K562 (cell line): ENCODE results near the gene ORC2. TPM values are rescaled to one million over a fixed set of nuclear protein-coding genes. Genes with fewer than 3 reads are reported as not detected.

Experiments used
- EP400 ChIP-seq: fragments of 450-650 bp; IDR thresholded peaks from 2 replicates; pipeline ENCODE4 v1.6.1; 2017; ENCODE audit warnings: antibody characterized with exemption, mild to moderate bottlenecking, moderate library complexity
- ETV5 ChIP-seq: sonication (generic); formaldehyde crosslinking; IDR thresholded peaks from 2 replicates; pipeline ENCODE4 v1.4.0; 2020; ENCODE audit warnings: low read depth, mild to moderate bottlenecking, missing genetic modification reagents
- FOXJ2 ChIP-seq: fragments of 200-800 bp; sonication (Bioruptor generic); IDR thresholded peaks from 2 replicates; pipeline ENCODE4 v1.6.1; 2016; ENCODE audit warnings: missing genetic modification characterization, missing compliant biosample characterization
- FOXK1 ChIP-seq: sonication (generic); formaldehyde crosslinking; IDR thresholded peaks from 2 replicates; pipeline ENCODE4 v1.8.0; 2022; ENCODE audit warnings: missing genetic modification reagents, mild to moderate bottlenecking, borderline replicate concordance
- GATA2 ChIP-seq: sonication (generic); formaldehyde crosslinking; IDR thresholded peaks from 2 replicates; pipeline ENCODE4 v1.4.0; 2020; ENCODE audit warnings: mild to moderate bottlenecking, missing genetic modification reagents
- POLR2H ChIP-seq: IDR thresholded peaks from 2 replicates; pipeline ENCODE4 v1.6.1; 2016; ENCODE audit warnings: missing genetic modification characterization, low read depth, mild to moderate bottlenecking, control low read depth, missing compliant biosample characterization, moderate library complexity
- RBM25 ChIP-seq: fragments of 200-400 bp; formaldehyde crosslinking; IDR thresholded peaks from 2 replicates; pipeline ENCODE4 v1.6.1; 2018; ENCODE audit warnings: low read length, low read depth, moderate library complexity; ENCODE audit not compliant: severe bottlenecking
- RBM34 ChIP-seq: fragments of 200-400 bp; formaldehyde crosslinking; IDR thresholded peaks from 2 replicates; pipeline ENCODE4 v1.6.1; 2018; ENCODE audit warnings: low read length, borderline replicate concordance; ENCODE audit not compliant: insufficient read depth
- SRSF1 ChIP-seq: fragments of 200-400 bp; formaldehyde crosslinking; IDR thresholded peaks from 2 replicates; pipeline ENCODE4 v1.6.1; 2017; ENCODE audit warnings: mild to moderate bottlenecking, low read depth, low read length, moderate library complexity
- ZFP36 ChIP-seq: fragments of 150-350 bp; IDR thresholded peaks from 2 replicates; pipeline ENCODE4 v1.6.1; 2018; ENCODE audit warnings: low read length, low read depth; ENCODE audit not compliant: partially characterized antibody
- polyA plus RNA-seq, 8 experiments: library from polyadenylated mRNA; depleted of rRNA in 4 of 8; stranded (reverse) in 5 of 8; unstranded in 3 of 8; fragments of >200 nt; fragmentation: Nextera tagmentation in 2 of 8; fragmentation: Illumina TruSeq in 1 of 8; extraction: Ambion mirVana in 2 of 8; extraction: Trizol in 1 of 8; gene quantifications; 2 replicates each; pipeline versions ENCODE4 v1.2.1 to v1.2.3, GENCODE V29; 2011 to 2014; ENCODE audit warnings: inconsistent platforms in 1 of 8, missing spikeins in 1 of 8
- total RNA-seq, 7 experiments: library from RNA; depleted of rRNA in 6 of 7; stranded (reverse); fragments of >200 nt in 6 of 7; fragmentation: Illumina TruSeq in 2 of 7; extraction: Trizol in 2 of 7; gene quantifications; 2 replicates each; pipeline versions ENCODE4 v1.2.1 to v1.2.3, GENCODE V29; 2011 to 2021; ENCODE audit warnings: low replicate concordance in 1 of 7
- TF ChIP-seq, protein P1 (sequence below): fragments of 250-450 bp; sonication (Bioruptor Pico); IDR thresholded peaks from 2 replicates; pipeline ENCODE4 v1.5.0; 2020; ENCODE audit warnings: mild to moderate bottlenecking, borderline replicate concordance
- TF ChIP-seq, protein P2 (sequence below), 2 experiments: fragments of 450-650 bp in 1 of 2; sonication (generic) in 1 of 2; formaldehyde crosslinking in 1 of 2; IDR thresholded peaks in 1 of 2; conservative IDR thresholded peaks in 1 of 2; 2 replicates each; pipeline versions ENCODE4 v1.6.1 to v1.8.1; 2016 to 2023; ENCODE audit warnings: mild to moderate bottlenecking in 2 of 2, moderate library complexity in 2 of 2, inconsistent platforms in 1 of 2, missing genetic modification reagents in 1 of 2
- TF ChIP-seq, protein P3 (sequence below): sonication (generic); formaldehyde crosslinking; IDR thresholded peaks from 2 replicates; pipeline ENCODE4 v1.8.1; 2023; ENCODE audit warnings: mild to moderate bottlenecking, missing genetic modification reagents
- TF ChIP-seq, protein P4 (sequence below): sonication (generic); formaldehyde crosslinking; IDR thresholded peaks from 2 replicates; pipeline ENCODE4 v1.8.0; 2023; ENCODE audit warnings: missing genetic modification reagents, mild to moderate bottlenecking, borderline replicate concordance

The ORC2 gene
- total and polyA plus RNA-seq, 9 of the 15 experiments (the other 6 are each of a cell fraction or from before 2014, with no cell fraction given): 5.6 to 41.1 (median 19.0) TPM

DNA sequence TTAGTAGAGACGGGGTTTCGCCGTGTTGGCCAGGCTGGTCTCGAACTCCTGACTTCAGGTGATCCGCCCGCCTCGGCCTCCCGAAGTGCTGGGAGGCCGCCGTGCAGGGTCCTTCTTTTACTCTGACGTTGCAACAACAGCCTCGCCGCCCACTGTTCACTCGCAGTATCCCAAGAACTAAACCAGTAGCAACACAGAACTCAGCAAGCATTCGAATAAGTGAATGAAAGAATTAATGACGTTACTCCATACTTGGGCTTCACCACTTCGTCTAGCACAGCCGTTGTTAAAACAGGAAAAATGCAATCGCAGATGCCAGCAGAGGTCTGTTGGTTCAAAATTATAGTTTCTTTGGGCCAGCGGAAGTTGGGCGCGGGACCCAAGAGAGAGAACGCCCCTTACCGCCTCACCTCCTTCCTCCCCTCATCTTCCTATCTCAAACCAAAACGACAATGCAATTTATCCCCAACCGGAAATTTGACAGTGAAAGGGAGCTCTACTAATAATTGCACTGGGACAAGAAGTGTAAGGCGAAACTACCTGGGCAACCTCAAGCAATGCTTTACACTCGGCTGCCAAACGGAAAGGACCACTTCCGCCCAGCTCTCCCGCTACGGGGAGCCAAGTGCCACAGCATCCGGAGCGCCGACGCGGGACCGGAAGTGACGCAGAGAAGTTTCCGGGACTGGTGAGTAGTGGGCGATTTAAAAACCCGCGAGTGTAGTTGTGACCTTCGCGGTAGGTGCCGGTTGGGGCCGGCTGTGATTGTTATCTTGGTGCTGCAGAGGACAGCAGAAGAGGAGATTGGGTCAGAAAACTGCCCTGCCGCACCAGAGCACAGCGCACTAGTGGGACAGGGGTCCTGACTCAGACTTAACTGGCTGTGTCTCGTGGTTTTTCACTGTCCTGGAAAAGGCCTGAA, 74.5 kb downstream of the ORC2 start, which contains the start of the genes NIF3L1 and PPIL3 (continued):
- TF ChIP-seq, protein P1, sequence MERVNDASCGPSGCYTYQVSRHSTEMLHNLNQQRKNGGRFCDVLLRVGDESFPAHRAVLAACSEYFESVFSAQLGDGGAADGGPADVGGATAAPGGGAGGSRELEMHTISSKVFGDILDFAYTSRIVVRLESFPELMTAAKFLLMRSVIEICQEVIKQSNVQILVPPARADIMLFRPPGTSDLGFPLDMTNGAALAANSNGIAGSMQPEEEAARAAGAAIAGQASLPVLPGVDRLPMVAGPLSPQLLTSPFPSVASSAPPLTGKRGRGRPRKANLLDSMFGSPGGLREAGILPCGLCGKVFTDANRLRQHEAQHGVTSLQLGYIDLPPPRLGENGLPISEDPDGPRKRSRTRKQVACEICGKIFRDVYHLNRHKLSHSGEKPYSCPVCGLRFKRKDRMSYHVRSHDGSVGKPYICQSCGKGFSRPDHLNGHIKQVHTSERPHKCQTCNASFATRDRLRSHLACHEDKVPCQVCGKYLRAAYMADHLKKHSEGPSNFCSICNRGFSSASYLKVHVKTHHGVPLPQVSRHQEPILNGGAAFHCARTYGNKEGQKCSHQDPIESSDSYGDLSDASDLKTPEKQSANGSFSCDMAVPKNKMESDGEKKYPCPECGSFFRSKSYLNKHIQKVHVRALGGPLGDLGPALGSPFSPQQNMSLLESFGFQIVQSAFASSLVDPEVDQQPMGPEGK (CRISPR knock-in tag): no peak
- TF ChIP-seq, protein P2, sequence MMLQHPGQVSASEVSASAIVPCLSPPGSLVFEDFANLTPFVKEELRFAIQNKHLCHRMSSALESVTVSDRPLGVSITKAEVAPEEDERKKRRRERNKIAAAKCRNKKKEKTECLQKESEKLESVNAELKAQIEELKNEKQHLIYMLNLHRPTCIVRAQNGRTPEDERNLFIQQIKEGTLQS (IDR thresholded peaks at IDR 0.05): no peak; the same call in 1 of the 2 replicates
- TF ChIP-seq, protein P2 (CRISPR knock-in tag; conservative IDR thresholded peaks at IDR 0.05): peak; percentile 74; the same call in 1 of the 2 replicates
- peak; percentile 97 for TF ChIP-seq GATA2 (CRISPR knock-in tag)
- TF ChIP-seq FOXK1 (CRISPR knock-in tag): no peak
- no peak for TF ChIP-seq RBM25
- no peak for TF ChIP-seq RBM34
- TF ChIP-seq, protein P3, sequence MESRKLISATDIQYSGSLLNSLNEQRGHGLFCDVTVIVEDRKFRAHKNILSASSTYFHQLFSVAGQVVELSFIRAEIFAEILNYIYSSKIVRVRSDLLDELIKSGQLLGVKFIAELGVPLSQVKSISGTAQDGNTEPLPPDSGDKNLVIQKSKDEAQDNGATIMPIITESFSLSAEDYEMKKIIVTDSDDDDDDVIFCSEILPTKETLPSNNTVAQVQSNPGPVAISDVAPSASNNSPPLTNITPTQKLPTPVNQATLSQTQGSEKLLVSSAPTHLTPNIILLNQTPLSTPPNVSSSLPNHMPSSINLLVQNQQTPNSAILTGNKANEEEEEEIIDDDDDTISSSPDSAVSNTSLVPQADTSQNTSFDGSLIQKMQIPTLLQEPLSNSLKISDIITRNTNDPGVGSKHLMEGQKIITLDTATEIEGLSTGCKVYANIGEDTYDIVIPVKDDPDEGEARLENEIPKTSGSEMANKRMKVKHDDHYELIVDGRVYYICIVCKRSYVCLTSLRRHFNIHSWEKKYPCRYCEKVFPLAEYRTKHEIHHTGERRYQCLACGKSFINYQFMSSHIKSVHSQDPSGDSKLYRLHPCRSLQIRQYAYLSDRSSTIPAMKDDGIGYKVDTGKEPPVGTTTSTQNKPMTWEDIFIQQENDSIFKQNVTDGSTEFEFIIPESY (CRISPR knock-in tag): 0 out of 2 replicates have a peak, but pooled peaks have one; percentile 52
- no peak for TF ChIP-seq FOXJ2
- TF ChIP-seq ZFP36: no peak
- peak; percentile 62; the same call in 1 of the 2 replicates for TF ChIP-seq ETV5 (CRISPR knock-in tag)
- TF ChIP-seq, protein P4, sequence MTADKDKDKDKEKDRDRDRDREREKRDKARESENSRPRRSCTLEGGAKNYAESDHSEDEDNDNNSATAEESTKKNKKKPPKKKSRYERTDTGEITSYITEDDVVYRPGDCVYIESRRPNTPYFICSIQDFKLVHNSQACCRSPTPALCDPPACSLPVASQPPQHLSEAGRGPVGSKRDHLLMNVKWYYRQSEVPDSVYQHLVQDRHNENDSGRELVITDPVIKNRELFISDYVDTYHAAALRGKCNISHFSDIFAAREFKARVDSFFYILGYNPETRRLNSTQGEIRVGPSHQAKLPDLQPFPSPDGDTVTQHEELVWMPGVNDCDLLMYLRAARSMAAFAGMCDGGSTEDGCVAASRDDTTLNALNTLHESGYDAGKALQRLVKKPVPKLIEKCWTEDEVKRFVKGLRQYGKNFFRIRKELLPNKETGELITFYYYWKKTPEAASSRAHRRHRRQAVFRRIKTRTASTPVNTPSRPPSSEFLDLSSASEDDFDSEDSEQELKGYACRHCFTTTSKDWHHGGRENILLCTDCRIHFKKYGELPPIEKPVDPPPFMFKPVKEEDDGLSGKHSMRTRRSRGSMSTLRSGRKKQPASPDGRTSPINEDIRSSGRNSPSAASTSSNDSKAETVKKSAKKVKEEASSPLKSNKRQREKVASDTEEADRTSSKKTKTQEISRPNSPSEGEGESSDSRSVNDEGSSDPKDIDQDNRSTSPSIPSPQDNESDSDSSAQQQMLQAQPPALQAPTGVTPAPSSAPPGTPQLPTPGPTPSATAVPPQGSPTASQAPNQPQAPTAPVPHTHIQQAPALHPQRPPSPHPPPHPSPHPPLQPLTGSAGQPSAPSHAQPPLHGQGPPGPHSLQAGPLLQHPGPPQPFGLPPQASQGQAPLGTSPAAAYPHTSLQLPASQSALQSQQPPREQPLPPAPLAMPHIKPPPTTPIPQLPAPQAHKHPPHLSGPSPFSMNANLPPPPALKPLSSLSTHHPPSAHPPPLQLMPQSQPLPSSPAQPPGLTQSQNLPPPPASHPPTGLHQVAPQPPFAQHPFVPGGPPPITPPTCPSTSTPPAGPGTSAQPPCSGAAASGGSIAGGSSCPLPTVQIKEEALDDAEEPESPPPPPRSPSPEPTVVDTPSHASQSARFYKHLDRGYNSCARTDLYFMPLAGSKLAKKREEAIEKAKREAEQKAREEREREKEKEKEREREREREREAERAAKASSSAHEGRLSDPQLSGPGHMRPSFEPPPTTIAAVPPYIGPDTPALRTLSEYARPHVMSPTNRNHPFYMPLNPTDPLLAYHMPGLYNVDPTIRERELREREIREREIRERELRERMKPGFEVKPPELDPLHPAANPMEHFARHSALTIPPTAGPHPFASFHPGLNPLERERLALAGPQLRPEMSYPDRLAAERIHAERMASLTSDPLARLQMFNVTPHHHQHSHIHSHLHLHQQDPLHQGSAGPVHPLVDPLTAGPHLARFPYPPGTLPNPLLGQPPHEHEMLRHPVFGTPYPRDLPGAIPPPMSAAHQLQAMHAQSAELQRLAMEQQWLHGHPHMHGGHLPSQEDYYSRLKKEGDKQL (CRISPR knock-in tag): no peak
- TF ChIP-seq POLR2H (tag): peak; percentile 85; the same call in 1 of the 2 replicates
- TF ChIP-seq SRSF1: no peak
- peak; percentile 92 for TF ChIP-seq EP400
